ENCODE measurements around the gene AK3. TPM values are rescaled to one million over a fixed set of nuclear protein-coding genes. Genes with fewer than 3 reads are reported as not detected.

Gene AK3
- total and polyA plus RNA-seq, 2 of the 8 experiments (the other 6 are each of a cell fraction or from before 2014, with no cell fraction given), result 8.9 to 30.0 TPM

- Histone ChIP-seq H4K91ac (replicated peaks; ENCODE audit: insufficient read length, low read length) (no peak overlapping the region), H2AFZ (ENCODE audit: low read length) (no peak overlapping the region), H2BK5ac (ENCODE audit: low read depth, low read length) (no peak overlapping the region), H3K4ac (replicated peaks; ENCODE audit: insufficient read length, low read depth, low read length) (no peak overlapping the region), H3K23me2 (ENCODE audit: low read depth, low read length) (no peaks in the 10 kb centered on the region; the same call in 1 of the 2 replicates), H3K23ac (ENCODE audit: insufficient read length) (no peak overlapping the region), H3K56ac (replicated peaks; ENCODE audit: insufficient read length, low read depth, low read length) (no peak overlapping the region), H3K79me2 (ENCODE audit: control insufficient read depth in 1 of 2, insufficient read depth in 2 of 2, low read length in 2 of 2) (no peaks in the 10 kb centered on the region), H2AK5ac (ENCODE audit: low read depth, low read length) (no peak overlapping the region), H3K4me3 (ENCODE audit: extremely low read depth in 1 of 4, insufficient read depth in 2 of 4, low read depth in 3 of 4, low read length in 4 of 4) (no peak overlapping the region), H2BK120ac (replicated peaks; ENCODE audit: low read depth, low read length) (no peak overlapping the region), H3K18ac (ENCODE audit: extremely low read depth, low read length) (no peak overlapping the region), H3K9me3 (ENCODE audit: insufficient read depth in 2 of 2, low read depth in 1 of 2, low read length in 1 of 2) (no peaks in the 10 kb centered on the region), H3K27ac (ENCODE audit: low read depth, low read length) (no peak overlapping the region), H2BK12ac (ENCODE audit: low read depth, low read length) (no peak overlapping the region), H3K4me2 (ENCODE audit: insufficient read depth in 1 of 2, low read depth in 2 of 2, low read length in 2 of 2) (no peak overlapping the region), H4K8ac (ENCODE audit: extremely low read depth, insufficient read depth, low read length) (no peak overlapping the region), H3K9ac (replicated peaks in 1 of 4; ENCODE audit: extremely low read depth in 1 of 4, low read depth in 3 of 4, low read length in 3 of 4) (no peak overlapping the region), H3K36me3 (ENCODE audit: control insufficient read depth in 2 of 4, insufficient read depth in 4 of 4, low read length in 3 of 4) (no peaks in the 10 kb centered on the region), H2BK20ac (ENCODE audit: low read length) (no peak overlapping the region), H3K27me3 (replicated peaks in 1 of 4; ENCODE audit: control insufficient read depth in 3 of 4, extremely low read depth in 1 of 4, insufficient read depth in 3 of 4, low read length in 3 of 4) (no peaks in the 10 kb centered on the region), H3K4me1 (replicated peaks in 1 of 4; ENCODE audit: control insufficient read depth in 3 of 4, insufficient read depth in 4 of 4, low read length in 3 of 4) (no peaks in the 10 kb centered on the region), H4K20me1 (replicated peaks in 1 of 2; ENCODE audit: control insufficient read depth in 1 of 2, insufficient read depth in 2 of 2, low read length in 2 of 2) (no peaks in the 10 kb centered on the region), H4K5ac (ENCODE audit: insufficient read length, low read depth, low read length) (no peak overlapping the region), H3K79me1 (ENCODE audit: low read depth, low read length) (no peaks in the 10 kb centered on the region), H2BK15ac (ENCODE audit: low read length) (no peak overlapping the region), H3K14ac (ENCODE audit: insufficient read length) (no peak overlapping the region)
- 90% methylated on average over 7 of the region's 7 CpGs; no CpG with 5 or more reads in 1 of the 2 experiments for WGBS, 2 experiments (ENCODE audit: extremely low coverage in 1 of 2, insufficient coverage in 1 of 2, insufficient read length in 1 of 2, insufficient replicate concordance in 2 of 2, low coverage in 1 of 2, low lambda C conversion rate in 2 of 2, missing lambda C conversion rate in 1 of 2)
- DNase-seq (ENCODE audit: low read depth in 1 of 2, low spot score in 2 of 2) (peak in 1 of 2 experiments; percentile 26), FAIRE-seq (no peak)
- POLR2A ChIA-PET (ENCODE audit: partially characterized antibody), result interaction anchor here (0.7 kb wide), 1 partner anchor 14 kb away, joined by 3 read pairs; no protein-coding TSS in a partner anchor
- CTCF ChIA-PET (ENCODE audit: partially characterized antibody), result interaction anchor here (0.7 to 3.7 kb wide), 6 partner anchors 10 to 796 kb away, joined by 3 to 14 read pairs (median 3); no protein-coding TSS in a partner anchor
- TF ChIP-seq RXRA (IDR thresholded peaks at IDR 0.05; ENCODE audit: insufficient read depth, low read depth, low read length) (no peak), TEAD4 (IDR thresholded peaks at IDR 0.05; ENCODE audit: low read depth, low read length) (no peak), GTF2F1 (IDR thresholded peaks at IDR 0.05; ENCODE audit: borderline replicate concordance, low read depth, low read length) (no peak), EGR1 (IDR thresholded peaks at IDR 0.05; ENCODE audit: borderline replicate concordance, low read depth, low read length) (no peak), FOSL1 (IDR thresholded peaks at IDR 0.05; ENCODE audit: insufficient read depth, low read depth, low read length) (no peak), BRCA1 (IDR thresholded peaks at IDR 0.05; ENCODE audit: low read depth, low read length) (no peak), RAD21 (IDR thresholded peaks at IDR 0.05 in 1 of 2, conservative IDR thresholded peaks at IDR 0.05 in 1 of 2; ENCODE audit: low read depth in 2 of 2, low read length in 2 of 2) (no peak), SAP30 (IDR thresholded peaks at IDR 0.05; ENCODE audit: insufficient read depth, insufficient replicate concordance, low read length) (no peak), ATF2 (IDR thresholded peaks at IDR 0.05; ENCODE audit: low read length) (no peak), SIX5 (IDR thresholded peaks at IDR 0.05; ENCODE audit: low read depth, low read length) (no peak)
Measured at GRCh38 chr9:4769321-4770080, 28.5 kb upstream of the AK3 start.

Data from H1 (cell line).